GM12865 (cell line): ENCODE results near the gene EGLN3.

Experiments
- DNase-seq: peaks from one replicate; pipeline ENCODE4 v3.0.0; 2010; ENCODE audit warnings: low read depth
- H3K4me3 ChIP-seq: 2 replicates; pipeline ENCODE4 v1.5.1; 2011; ENCODE audit warnings: mild to moderate bottlenecking, low read depth, low read length, control low read depth
- TF ChIP-seq, protein P1 (sequence below): IDR thresholded peaks from 2 replicates; pipeline ENCODE4 v1.5.1; 2011; ENCODE audit warnings: low read length, control low read depth, low read depth, inconsistent platforms; ENCODE audit not compliant: insufficient read depth; ENCODE audit errors: missing control alignments

EGLN3 gene

DNA sequence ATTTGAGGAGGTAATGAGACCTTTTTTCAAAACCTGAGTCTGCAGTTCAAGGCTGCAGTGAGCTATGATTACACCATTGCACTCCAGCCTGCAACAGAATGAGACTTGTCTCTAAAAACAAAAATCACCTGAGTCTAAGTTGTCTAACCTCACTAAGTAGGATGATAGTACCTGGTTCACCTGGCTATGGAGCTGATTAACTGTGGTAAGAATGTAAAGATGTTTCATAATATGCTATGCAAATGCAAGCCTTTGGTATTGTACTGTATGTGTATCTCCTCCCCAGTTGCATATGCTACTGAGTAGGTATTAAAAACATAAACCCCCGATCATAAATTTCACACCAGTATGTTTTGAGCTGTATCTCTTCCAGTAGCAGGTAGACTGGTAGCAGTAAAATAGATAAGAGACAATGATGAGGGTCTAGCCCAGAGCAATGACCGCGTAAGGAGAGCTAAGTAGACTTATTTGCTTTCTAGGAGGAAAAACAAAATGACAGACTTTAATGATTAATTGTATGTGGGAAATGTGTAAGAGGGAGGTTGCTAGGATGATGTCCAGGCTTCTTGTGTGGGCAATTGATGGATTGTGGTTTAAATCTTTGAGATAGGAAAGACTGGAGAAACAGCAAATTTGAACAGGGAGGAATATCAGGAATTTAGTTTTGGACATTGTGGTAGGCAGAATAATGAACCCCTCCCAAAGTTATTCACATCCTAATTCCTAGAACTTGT, 41.6 kb upstream of the EGLN3 start:
- TF ChIP-seq, protein P1, sequence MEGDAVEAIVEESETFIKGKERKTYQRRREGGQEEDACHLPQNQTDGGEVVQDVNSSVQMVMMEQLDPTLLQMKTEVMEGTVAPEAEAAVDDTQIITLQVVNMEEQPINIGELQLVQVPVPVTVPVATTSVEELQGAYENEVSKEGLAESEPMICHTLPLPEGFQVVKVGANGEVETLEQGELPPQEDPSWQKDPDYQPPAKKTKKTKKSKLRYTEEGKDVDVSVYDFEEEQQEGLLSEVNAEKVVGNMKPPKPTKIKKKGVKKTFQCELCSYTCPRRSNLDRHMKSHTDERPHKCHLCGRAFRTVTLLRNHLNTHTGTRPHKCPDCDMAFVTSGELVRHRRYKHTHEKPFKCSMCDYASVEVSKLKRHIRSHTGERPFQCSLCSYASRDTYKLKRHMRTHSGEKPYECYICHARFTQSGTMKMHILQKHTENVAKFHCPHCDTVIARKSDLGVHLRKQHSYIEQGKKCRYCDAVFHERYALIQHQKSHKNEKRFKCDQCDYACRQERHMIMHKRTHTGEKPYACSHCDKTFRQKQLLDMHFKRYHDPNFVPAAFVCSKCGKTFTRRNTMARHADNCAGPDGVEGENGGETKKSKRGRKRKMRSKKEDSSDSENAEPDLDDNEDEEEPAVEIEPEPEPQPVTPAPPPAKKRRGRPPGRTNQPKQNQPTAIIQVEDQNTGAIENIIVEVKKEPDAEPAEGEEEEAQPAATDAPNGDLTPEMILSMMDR, result no peak
- no peak for DNase-seq
- no peak overlapping the region for H3K4me3 ChIP-seq

DNA sequence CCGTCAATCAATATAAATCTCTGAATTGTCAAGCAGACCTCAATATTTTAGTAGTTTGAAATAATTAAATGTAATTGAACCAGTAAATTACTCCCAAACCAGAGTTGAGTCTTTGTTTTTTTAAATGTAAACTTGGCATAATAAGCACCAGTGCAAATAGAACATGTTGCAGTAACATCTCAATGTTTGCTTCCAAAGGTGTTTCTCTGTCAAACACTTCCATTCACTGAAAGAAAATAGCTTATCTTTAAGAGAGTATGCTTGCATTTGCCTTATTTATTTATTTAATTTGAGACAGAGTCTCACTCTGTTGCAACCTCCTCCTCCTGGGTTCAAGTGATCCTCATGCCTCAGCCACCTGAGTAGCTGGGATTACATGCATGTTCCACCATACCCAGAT, 39.9 kb upstream of the EGLN3 start:
- TF ChIP-seq, protein P1, result no peak
- DNase-seq, result no peak
- H3K4me3 ChIP-seq, result no peak overlapping the region

DNA sequence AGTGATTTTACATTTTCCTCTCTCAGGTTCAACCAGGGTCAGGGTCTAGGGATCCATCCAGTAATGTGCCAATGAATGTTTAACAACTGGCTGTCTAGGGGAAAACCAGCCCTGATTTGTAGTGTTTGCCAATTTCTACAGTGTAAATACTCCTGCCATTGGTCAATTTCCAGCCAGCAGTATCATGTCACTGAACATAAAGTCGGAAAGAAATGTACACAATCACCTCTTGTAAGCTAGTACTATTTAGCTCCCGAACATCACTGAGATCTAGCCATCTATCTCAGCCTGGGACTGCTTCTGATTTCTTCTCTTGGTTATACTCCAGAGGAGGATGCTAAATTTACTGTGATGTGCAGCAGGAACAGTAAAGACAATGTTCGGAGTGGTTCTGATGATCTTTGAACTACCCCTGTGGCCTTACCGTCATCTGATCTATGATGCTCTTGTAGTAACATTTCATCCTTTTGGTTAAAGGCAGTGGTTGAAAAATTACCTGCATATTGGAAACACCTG, 36.7 kb upstream of the EGLN3 start:
- DNase-seq, result no peak
- TF ChIP-seq, protein P1, result no peak
- no peak overlapping the region for H3K4me3 ChIP-seq

DNA sequence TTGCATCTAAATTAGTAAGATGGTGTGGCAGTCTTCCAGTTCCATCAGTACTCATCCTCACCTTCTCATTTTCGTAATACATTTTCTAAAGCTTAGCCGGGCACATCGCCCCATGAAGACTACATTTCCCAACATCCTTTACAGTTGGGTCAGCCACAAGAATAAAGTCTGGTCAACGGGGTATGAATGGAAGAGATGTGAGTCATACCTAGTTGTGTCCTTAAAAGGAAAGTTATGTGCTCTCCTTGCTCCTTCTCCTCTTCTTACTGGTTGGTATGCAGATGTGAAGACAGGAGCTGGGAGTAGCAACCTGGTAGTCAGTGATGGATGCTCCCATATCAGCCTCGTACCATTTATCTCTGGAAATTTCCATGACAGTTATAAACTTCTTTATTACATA, 35.9 kb upstream of the EGLN3 start:
- peak; percentile 12 for DNase-seq
- TF ChIP-seq, protein P1, result no peak
- H3K4me3 ChIP-seq, result no peak overlapping the region

DNA sequence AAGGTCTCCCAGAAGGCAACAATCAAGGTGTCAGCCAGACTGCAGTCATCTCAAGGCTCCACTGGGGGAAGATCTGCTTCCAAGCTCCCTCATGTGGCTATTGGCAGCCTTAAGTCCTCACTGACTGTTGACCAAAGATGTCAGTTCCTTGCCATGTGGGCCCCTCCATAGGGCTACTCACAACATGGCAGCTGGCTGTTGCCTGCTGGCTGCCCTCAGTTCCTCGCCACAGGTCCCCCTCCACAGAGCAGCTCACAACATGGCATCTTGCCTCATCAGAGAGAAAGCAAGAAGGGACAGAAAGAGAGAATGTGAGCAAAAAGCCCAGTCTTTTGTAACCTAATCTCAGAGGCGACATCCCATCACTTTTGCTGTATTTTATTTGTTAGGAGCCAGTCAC, 34.4 kb upstream of the EGLN3 start:
- TF ChIP-seq, protein P1, result no peak
- no peak for DNase-seq
- no peak overlapping the region for H3K4me3 ChIP-seq

DNA sequence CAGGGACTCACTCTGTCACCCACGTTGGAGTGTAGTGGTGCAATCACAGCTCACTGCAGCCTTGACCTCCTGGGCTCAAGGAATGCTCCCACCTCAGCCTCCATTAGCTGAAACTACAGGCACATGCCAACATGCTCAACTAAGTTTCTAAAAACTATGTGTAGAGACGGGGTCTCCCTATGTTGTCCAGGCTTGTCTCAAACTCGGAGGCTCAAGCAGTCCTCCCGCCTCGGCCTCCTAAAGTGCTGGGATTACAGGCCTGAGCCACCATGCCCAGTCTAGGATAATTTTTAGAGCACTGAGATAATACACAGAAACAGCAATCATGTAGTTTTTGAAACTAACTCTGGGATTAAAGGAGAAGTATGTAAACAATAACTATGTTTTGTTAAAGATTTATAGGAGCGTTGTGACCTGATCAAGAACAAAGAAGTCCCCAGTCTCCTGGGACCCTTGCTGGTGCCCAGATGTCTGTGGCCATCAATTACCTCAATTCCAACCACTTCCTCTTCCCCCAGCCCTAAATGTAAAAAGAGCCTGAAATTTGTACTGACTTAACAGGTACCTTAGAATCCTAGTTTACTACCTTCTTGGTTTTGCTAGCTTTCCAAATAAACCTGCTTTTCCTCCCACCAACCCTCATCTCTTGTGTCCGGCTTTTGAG, 28.9 kb upstream of the EGLN3 start:
- TF ChIP-seq, protein P1, result no peak
- no peak overlapping the region for H3K4me3 ChIP-seq
- peak; percentile 23 for DNase-seq
